ENCODE results near the gene UBE2I.

Gene UBE2I

DNA sequence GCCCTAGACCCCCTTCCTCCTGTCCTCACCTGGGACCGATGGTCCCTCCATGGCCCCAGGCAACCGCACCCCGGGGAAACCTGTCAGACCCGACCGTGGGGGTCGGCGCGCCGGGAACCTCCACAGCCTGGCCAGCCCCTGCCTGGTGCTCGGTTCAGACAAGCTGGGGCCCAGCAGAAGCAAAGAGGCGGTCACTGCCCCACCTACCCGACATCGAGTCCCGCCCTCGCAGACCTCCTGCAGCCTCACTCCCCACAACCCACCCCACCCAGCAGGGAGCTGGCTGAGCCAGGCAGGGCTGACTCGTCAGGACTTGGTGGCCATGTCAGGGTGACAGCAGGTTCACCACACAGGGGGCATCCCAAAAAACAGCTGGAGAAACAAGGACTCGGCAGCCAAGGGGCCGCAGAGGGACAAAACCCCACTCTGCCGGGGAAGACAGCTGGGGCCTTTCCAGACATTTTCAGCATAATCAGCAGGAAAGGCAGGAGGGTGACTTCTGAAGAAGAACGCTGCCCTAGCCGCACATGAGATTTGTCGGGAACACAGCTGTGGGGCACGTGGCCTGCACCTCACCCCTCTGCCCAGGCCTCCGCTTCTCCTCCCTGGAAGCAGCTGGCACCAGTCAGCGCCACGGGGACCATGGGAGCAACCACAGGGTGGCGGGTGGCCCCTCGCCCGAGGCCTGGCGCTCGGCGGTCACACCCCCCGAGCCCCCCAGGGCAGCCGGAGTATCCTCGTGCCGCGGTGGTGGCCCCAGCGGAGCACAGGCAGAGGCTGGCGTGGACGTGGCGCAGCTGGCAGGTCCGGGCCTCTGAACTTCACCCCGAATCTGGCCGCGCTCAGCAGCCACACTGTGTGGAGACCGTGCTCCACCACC lies 65.2 kb downstream of the UBE2I start:
- Histone ChIP-seq H3K9me3 (ENCODE audit: insufficient read depth, low read length, severe bottlenecking) (no peaks in the 10 kb centered on the region), H3K79me2 (ENCODE audit: insufficient read depth, low read length) (no peaks in the 10 kb centered on the region), H3K4me2 (ENCODE audit: insufficient read depth, low read length) (no peak overlapping the region), H3K4me1 (ENCODE audit: insufficient read depth, low read length) (no peaks in the 10 kb centered on the region), H3K27ac (ENCODE audit: low read length) (no peak overlapping the region), H3K36me3 (ENCODE audit: insufficient read depth, low read length) (peaks cover 24% of the 10 kb centered on the region), H3K4me3 (ENCODE audit: low read depth in 1 of 2, low read length in 2 of 2) (no peak overlapping the region), H2AFZ (ENCODE audit: low read depth, low read length) (no peak overlapping the region), H3K9ac (ENCODE audit: low read depth, low read length) (no peak overlapping the region), H3K27me3 (ENCODE audit: insufficient read depth, low read length, poor library complexity) (no peaks in the 10 kb centered on the region), H4K20me1 (ENCODE audit: insufficient read depth, low read length) (peaks cover 21% of the 10 kb centered on the region)
- TF ChIP-seq EZH2 (IDR thresholded peaks at IDR 0.05; ENCODE audit: borderline replicate concordance, low read depth, low read length, severe bottlenecking) = no peak
- TF ChIP-seq, protein P1, sequence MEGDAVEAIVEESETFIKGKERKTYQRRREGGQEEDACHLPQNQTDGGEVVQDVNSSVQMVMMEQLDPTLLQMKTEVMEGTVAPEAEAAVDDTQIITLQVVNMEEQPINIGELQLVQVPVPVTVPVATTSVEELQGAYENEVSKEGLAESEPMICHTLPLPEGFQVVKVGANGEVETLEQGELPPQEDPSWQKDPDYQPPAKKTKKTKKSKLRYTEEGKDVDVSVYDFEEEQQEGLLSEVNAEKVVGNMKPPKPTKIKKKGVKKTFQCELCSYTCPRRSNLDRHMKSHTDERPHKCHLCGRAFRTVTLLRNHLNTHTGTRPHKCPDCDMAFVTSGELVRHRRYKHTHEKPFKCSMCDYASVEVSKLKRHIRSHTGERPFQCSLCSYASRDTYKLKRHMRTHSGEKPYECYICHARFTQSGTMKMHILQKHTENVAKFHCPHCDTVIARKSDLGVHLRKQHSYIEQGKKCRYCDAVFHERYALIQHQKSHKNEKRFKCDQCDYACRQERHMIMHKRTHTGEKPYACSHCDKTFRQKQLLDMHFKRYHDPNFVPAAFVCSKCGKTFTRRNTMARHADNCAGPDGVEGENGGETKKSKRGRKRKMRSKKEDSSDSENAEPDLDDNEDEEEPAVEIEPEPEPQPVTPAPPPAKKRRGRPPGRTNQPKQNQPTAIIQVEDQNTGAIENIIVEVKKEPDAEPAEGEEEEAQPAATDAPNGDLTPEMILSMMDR (IDR thresholded peaks at IDR 0.05; ENCODE audit: borderline replicate concordance, extremely low read depth, low read length, poor library complexity, severe bottlenecking) = no peak
- ATAC-seq (ENCODE audit: insufficient read depth, low read depth) = no peak
- no peak for DNase-seq

DNA sequence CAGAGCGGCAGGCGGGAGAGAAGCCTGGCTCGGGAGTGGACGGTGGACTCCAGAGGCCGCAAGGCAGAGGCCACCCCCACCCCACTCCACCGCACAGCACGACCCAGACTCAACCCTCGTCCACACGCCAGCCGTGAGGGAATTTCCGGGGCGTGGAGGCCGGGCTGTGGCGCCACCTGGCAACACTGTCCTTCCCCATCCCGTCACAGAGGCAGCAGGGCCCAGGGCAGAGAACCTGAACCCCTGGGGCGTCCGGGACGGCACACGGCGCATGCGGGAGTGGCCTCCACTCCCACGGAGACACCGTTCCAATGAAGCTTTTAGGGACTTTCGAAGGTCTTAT lies 65.8 kb downstream of the UBE2I start:
- no peak for TF ChIP-seq EZH2 (IDR thresholded peaks at IDR 0.05; ENCODE audit: borderline replicate concordance, low read depth, low read length, severe bottlenecking)
- TF ChIP-seq, protein P1 (IDR thresholded peaks at IDR 0.05; ENCODE audit: borderline replicate concordance, extremely low read depth, low read length, poor library complexity, severe bottlenecking) = no peak
- Histone ChIP-seq H3K27ac (ENCODE audit: low read length) (no peak overlapping the region), H3K4me2 (ENCODE audit: insufficient read depth, low read length) (no peak overlapping the region), H2AFZ (ENCODE audit: low read depth, low read length) (no peak overlapping the region), H3K4me1 (ENCODE audit: insufficient read depth, low read length) (no peaks in the 10 kb centered on the region), H3K27me3 (ENCODE audit: insufficient read depth, low read length, poor library complexity) (no peaks in the 10 kb centered on the region), H3K36me3 (ENCODE audit: insufficient read depth, low read length) (peaks cover 18% of the 10 kb centered on the region), H3K79me2 (ENCODE audit: insufficient read depth, low read length) (no peaks in the 10 kb centered on the region), H4K20me1 (ENCODE audit: insufficient read depth, low read length) (peaks cover 17% of the 10 kb centered on the region), H3K4me3 (ENCODE audit: low read depth in 1 of 2, low read length in 2 of 2) (no peak overlapping the region), H3K9me3 (ENCODE audit: insufficient read depth, low read length, severe bottlenecking) (no peaks in the 10 kb centered on the region), H3K9ac (ENCODE audit: low read depth, low read length) (no peak overlapping the region)
- no peak for DNase-seq
- no peak for ATAC-seq (ENCODE audit: insufficient read depth, low read depth)

DNA sequence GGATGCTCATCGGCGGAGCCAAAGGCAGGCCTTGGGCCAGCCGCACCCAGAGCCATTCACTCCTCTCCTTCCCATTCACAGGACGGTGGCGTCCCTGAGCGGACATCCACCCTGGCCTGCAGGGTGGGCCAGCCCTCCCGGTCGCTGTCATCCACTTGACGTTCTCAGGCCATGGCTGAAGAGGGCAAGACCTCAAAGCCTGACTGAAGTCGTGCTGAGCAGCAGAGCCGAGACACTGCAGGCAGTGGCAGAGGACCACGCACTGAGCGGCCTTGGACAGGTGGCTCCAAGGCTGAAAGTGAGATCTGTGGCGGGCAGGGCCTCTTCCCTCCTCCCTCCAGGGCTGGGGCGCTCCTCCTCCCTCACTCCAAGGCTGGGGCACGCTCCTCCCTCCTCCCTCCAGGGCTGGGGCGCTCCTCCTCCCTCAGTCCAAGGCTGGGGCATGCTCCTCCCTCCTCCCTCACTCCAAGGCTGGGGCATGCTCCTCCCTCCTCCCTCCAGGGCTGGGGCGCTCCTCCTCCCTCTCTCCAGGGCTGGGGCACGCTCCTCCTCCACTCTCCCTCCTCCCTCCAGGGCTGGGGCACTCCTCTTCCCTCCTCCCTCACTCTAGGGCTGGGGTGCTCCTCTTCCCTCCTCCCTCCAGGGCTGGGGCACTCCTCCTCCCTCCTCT lies 66.4 kb downstream of the UBE2I start:
- no peak for ATAC-seq (ENCODE audit: insufficient read depth, low read depth)
- no peak overlapping the region for H3K27ac ChIP-seq (ENCODE audit: low read length)
- peaks cover 20% of the 10 kb centered on the region for H3K36me3 ChIP-seq (ENCODE audit: insufficient read depth, low read length)
- no peak overlapping the region for H3K4me3 ChIP-seq (ENCODE audit: low read depth in 1 of 2, low read length in 2 of 2)
- no peak for DNase-seq
- H3K27me3 ChIP-seq (ENCODE audit: insufficient read depth, low read length, poor library complexity) = no peaks in the 10 kb centered on the region
- H3K4me1 ChIP-seq (ENCODE audit: insufficient read depth, low read length) = no peaks in the 10 kb centered on the region
- H3K9ac ChIP-seq (ENCODE audit: low read depth, low read length) = no peak overlapping the region
- no peaks in the 10 kb centered on the region for H3K9me3 ChIP-seq (ENCODE audit: insufficient read depth, low read length, severe bottlenecking)
- no peak overlapping the region for H2AFZ ChIP-seq (ENCODE audit: low read depth, low read length)
- H4K20me1 ChIP-seq (ENCODE audit: insufficient read depth, low read length) = peaks cover 17% of the 10 kb centered on the region
- no peak overlapping the region for H3K4me2 ChIP-seq (ENCODE audit: insufficient read depth, low read length)
- TF ChIP-seq, protein P1 (IDR thresholded peaks at IDR 0.05; ENCODE audit: borderline replicate concordance, extremely low read depth, low read length, poor library complexity, severe bottlenecking) = no peak
- no peak for TF ChIP-seq EZH2 (IDR thresholded peaks at IDR 0.05; ENCODE audit: borderline replicate concordance, low read depth, low read length, severe bottlenecking)
- no peaks in the 10 kb centered on the region for H3K79me2 ChIP-seq (ENCODE audit: insufficient read depth, low read length)
